Endothelial cell (in vitro differentiated cells): Measurements from ENCODE around the gene HBS1L. TPM values are rescaled to one million over a fixed set of nuclear protein-coding genes. Genes with fewer than 3 reads are reported as not detected.

Experiments used
- DNase-seq: peaks from one replicate; pipeline ENCODE4 v3.0.0; 2021; ENCODE audit warnings: low spot score
- H3K27ac Mint-ChIP-seq: one replicate; pipeline ENCODE4 v1.8.0; 2021; ENCODE audit warnings: mixed read lengths, inconsistent platforms; ENCODE audit not compliant: unreplicated experiment
- H3K27me3 Mint-ChIP-seq: one replicate; pipeline ENCODE4 v1.8.0; 2021; ENCODE audit warnings: mild to moderate bottlenecking, moderate library complexity, mixed read lengths, inconsistent platforms; ENCODE audit not compliant: unreplicated experiment
- H3K36me3 Mint-ChIP-seq: one replicate; pipeline ENCODE4 v1.8.0; 2021; ENCODE audit warnings: mild to moderate bottlenecking, low read depth, mixed read lengths, inconsistent platforms; ENCODE audit not compliant: unreplicated experiment
- H3K4me1 Mint-ChIP-seq: one replicate; pipeline ENCODE4 v1.8.0; 2021; ENCODE audit warnings: mild to moderate bottlenecking, mixed read lengths, inconsistent platforms; ENCODE audit not compliant: unreplicated experiment
- H3K4me3 Mint-ChIP-seq: one replicate; pipeline ENCODE4 v1.8.0; 2021; ENCODE audit warnings: mild to moderate bottlenecking, mixed read lengths, inconsistent platforms; ENCODE audit not compliant: unreplicated experiment
- H3K9me3 Mint-ChIP-seq: one replicate; pipeline ENCODE4 v1.8.0; 2021; ENCODE audit warnings: mixed read lengths, inconsistent platforms; ENCODE audit not compliant: unreplicated experiment
- total RNA-seq: library from RNA; stranded (reverse); fragmentation: NEBNext Ultra II Directional; extraction: Animal tissue kit (Norgen Biotek cat#: 25700); gene quantifications from one replicate; pipeline ENCODE4 v1.2.1, GENCODE V29; 2021; ENCODE audit not compliant: unreplicated experiment
- TF ChIP-seq, protein P1 (sequence below): fragments of 200-600 bp; sonication (generic); IDR thresholded peaks from one replicate; pipeline ENCODE4 v1.5.0; 2021; ENCODE audit warnings: antibody characterized with exemption; ENCODE audit not compliant: unreplicated experiment

Gene HBS1L
- total RNA-seq, 1 donor from 2014 or later, result 93.3 TPM

DNA sequence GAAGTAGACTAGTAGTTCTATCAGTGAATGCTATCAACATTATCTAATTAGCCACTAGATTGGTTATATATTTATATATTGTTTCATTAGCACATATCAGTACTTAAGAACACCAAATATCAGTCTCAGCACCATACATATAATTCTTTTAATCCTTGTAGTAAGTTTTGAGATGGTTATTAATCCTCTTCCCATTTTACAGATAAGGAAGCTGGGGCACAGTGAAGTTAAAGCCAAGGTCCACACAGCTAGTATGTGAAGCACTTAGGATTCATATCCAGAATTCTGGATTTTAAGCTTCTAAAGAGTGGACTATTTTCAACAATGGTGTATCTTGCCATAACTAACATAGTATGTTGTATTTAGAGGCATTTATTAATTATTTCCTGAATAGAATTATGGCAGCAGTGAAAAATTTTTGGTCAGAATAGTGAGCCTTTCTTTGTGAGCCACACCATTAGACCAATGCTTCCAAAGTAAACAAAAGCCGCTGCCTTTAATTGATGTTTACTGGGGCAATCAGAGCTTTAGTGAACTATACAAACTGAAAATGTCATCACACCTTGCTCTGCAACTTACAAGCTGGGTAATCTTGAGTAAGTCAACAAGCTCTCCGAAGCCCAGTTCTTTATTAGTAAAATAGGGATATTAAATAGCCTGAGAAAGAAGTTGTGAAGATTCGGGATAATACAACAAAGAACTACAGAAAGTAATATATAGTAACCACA, 41.9 kb upstream of the HBS1L start:
- no peaks in the 10 kb centered on the region for H3K36me3 Mint-ChIP-seq
- TF ChIP-seq, protein P1, sequence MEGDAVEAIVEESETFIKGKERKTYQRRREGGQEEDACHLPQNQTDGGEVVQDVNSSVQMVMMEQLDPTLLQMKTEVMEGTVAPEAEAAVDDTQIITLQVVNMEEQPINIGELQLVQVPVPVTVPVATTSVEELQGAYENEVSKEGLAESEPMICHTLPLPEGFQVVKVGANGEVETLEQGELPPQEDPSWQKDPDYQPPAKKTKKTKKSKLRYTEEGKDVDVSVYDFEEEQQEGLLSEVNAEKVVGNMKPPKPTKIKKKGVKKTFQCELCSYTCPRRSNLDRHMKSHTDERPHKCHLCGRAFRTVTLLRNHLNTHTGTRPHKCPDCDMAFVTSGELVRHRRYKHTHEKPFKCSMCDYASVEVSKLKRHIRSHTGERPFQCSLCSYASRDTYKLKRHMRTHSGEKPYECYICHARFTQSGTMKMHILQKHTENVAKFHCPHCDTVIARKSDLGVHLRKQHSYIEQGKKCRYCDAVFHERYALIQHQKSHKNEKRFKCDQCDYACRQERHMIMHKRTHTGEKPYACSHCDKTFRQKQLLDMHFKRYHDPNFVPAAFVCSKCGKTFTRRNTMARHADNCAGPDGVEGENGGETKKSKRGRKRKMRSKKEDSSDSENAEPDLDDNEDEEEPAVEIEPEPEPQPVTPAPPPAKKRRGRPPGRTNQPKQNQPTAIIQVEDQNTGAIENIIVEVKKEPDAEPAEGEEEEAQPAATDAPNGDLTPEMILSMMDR, result no peak

GRCh38 chr6:135095716-135096115, 41.1 kb upstream of the HBS1L start:
- no peak overlapping the region for H3K27ac Mint-ChIP-seq
- H3K4me3 Mint-ChIP-seq, result no peak overlapping the region
- no peaks in the 10 kb centered on the region for H3K4me1 Mint-ChIP-seq
- DNase-seq, result no peak
- no peaks in the 10 kb centered on the region for H3K27me3 Mint-ChIP-seq
- H3K9me3 Mint-ChIP-seq, result no peaks in the 10 kb centered on the region
- TF ChIP-seq, protein P1, result no peak
- H3K36me3 Mint-ChIP-seq, result no peaks in the 10 kb centered on the region

More for the DNA sequence above, 41.9 kb upstream of the HBS1L start:
- no peaks in the 10 kb centered on the region for H3K9me3 Mint-ChIP-seq
- H3K27me3 Mint-ChIP-seq, result no peaks in the 10 kb centered on the region
- no peaks in the 10 kb centered on the region for H3K4me1 Mint-ChIP-seq
- H3K27ac Mint-ChIP-seq, result no peak overlapping the region
- no peak for DNase-seq
- no peak overlapping the region for H3K4me3 Mint-ChIP-seq

GRCh38 chr6:135094403-135094821, 39.8 kb upstream of the HBS1L start:
- no peaks in the 10 kb centered on the region for H3K9me3 Mint-ChIP-seq
- DNase-seq, result no peak
- H3K27ac Mint-ChIP-seq, result no peak overlapping the region
- no peaks in the 10 kb centered on the region for H3K4me1 Mint-ChIP-seq
- no peaks in the 10 kb centered on the region for H3K36me3 Mint-ChIP-seq
- H3K4me3 Mint-ChIP-seq, result no peak overlapping the region
- no peaks in the 10 kb centered on the region for H3K27me3 Mint-ChIP-seq
- TF ChIP-seq, protein P1, result no peak

GRCh38 chr6:135093578-135093977, 39.0 kb upstream of the HBS1L start:
- Mint-ChIP-seq H3K4me1 (no peaks in the 10 kb centered on the region), H3K27me3 (no peaks in the 10 kb centered on the region), H3K36me3 (no peaks in the 10 kb centered on the region), H3K27ac (no peak overlapping the region), H3K4me3 (no peak overlapping the region), H3K9me3 (no peaks in the 10 kb centered on the region)
- TF ChIP-seq, protein P1, result no peak
- no peak for DNase-seq

DNA sequence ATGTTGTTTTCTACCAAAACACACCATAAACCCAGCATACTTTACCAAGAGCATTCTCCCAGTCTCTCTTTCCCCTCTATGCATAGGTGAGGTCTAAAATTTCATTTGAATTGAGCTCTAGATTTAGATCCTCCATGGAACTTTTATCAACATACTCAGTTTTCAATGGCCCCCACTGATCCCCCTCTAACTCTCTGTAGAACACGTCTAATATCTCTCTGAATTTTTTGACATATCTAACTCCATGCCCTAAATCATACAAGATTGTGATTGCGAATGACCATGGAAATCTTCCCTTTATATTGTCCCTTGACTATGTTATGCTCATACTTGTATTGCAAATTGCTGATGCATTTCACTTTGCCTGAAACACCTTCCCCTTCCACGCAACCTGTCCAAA, 38.1 kb upstream of the HBS1L start:
- no peaks in the 10 kb centered on the region for H3K9me3 Mint-ChIP-seq
- TF ChIP-seq, protein P1, result no peak
- H3K36me3 Mint-ChIP-seq, result no peaks in the 10 kb centered on the region
- H3K4me3 Mint-ChIP-seq, result no peak overlapping the region
- no peaks in the 10 kb centered on the region for H3K4me1 Mint-ChIP-seq
- no peak overlapping the region for H3K27ac Mint-ChIP-seq
- DNase-seq, result no peak
- H3K27me3 Mint-ChIP-seq, result no peaks in the 10 kb centered on the region
